ENCODE results near the gene MT1HL1.

The MT1HL1 gene

GRCh38 chr1:237042526-237042891 lies 38.3 kb upstream of the MT1HL1 start:
- H3K27me3 ChIP-seq (ENCODE audit: insufficient read depth, insufficient read length), result peaks cover 41% of the 10 kb centered on the region
- DNase-seq (ENCODE audit: low read depth, low spot score), result no peak
- H3K4me3 ChIP-seq (ENCODE audit: insufficient read length, low read depth), result peak overlapping the region; percentile 81

GRCh38 chr1:237041795-237042525 lies 37.7 kb upstream of the MT1HL1 start, which contains the start of gene RYR2:
Gene RYR2, plus strand, starts transcription at chr1:237042184. Its CDS starts 338 bp downstream, at chr1:237042522.
- DNase-seq (ENCODE audit: low read depth, low spot score), result peak; percentile 86
- Histone ChIP-seq H3K27me3 (ENCODE audit: insufficient read depth, insufficient read length) (peaks cover 41% of the 10 kb centered on the region), H3K36me3 (ENCODE audit: insufficient read depth, insufficient read length, low read length) (no peaks in the 10 kb centered on the region), H3K4me3 (ENCODE audit: insufficient read length, low read depth) (peak within 1 kb of the TSS; percentile 81), H3K9me3 (ENCODE audit: insufficient read depth, low read length) (no peaks in the 10 kb centered on the region), H3K9ac (ENCODE audit: insufficient read length, low read depth) (peak within 1 kb of the TSS; percentile 83), H3K4me1 (ENCODE audit: insufficient read depth, insufficient read length) (peaks cover 10% of the 10 kb centered on the region)
- TF ChIP-seq SUZ12 (IDR thresholded peaks at IDR 0.05; ENCODE audit: extremely low read depth, insufficient read depth, insufficient read length) (no peak), ZNF274 (IDR thresholded peaks at IDR 0.05; ENCODE audit: low read depth, low read length) (no peak), YY1 (IDR thresholded peaks at IDR 0.05; ENCODE audit: insufficient read depth, insufficient read length) (no peak)

More at GRCh38 chr1:237042526-237042891, 38.3 kb upstream of the MT1HL1 start:
- H3K4me1 ChIP-seq (ENCODE audit: insufficient read depth, insufficient read length), result peaks cover 10% of the 10 kb centered on the region
- H3K9ac ChIP-seq (ENCODE audit: insufficient read length, low read depth), result peak overlapping the region; percentile 83
- H3K36me3 ChIP-seq (ENCODE audit: insufficient read depth, insufficient read length, low read length), result no peaks in the 10 kb centered on the region
- TF ChIP-seq ZNF274 (IDR thresholded peaks at IDR 0.05; ENCODE audit: low read depth, low read length) (no peak), YY1 (IDR thresholded peaks at IDR 0.05; ENCODE audit: insufficient read depth, insufficient read length) (no peak), SUZ12 (IDR thresholded peaks at IDR 0.05; ENCODE audit: extremely low read depth, insufficient read depth, insufficient read length) (no peak)
- no peaks in the 10 kb centered on the region for H3K9me3 ChIP-seq (ENCODE audit: insufficient read depth, low read length)

- H3K9me3 ChIP-seq (ENCODE audit: insufficient read depth, low read length), result no peaks in the 10 kb centered on the region
- H3K27me3 ChIP-seq (ENCODE audit: insufficient read depth, insufficient read length), result peaks cover 41% of the 10 kb centered on the region
- TF ChIP-seq YY1 (IDR thresholded peaks at IDR 0.05; ENCODE audit: insufficient read depth, insufficient read length), result no peak
- no peak for TF ChIP-seq SUZ12 (IDR thresholded peaks at IDR 0.05; ENCODE audit: extremely low read depth, insufficient read depth, insufficient read length)
- no peak for TF ChIP-seq ZNF274 (IDR thresholded peaks at IDR 0.05; ENCODE audit: low read depth, low read length)
- H3K4me1 ChIP-seq (ENCODE audit: insufficient read depth, insufficient read length), result peaks cover 6% of the 10 kb centered on the region
- H3K4me3 ChIP-seq (ENCODE audit: insufficient read length, low read depth), result peak overlapping the region; percentile 13
- H3K36me3 ChIP-seq (ENCODE audit: insufficient read depth, insufficient read length, low read length), result no peaks in the 10 kb centered on the region
- peak overlapping the region; percentile 45 for H3K9ac ChIP-seq (ENCODE audit: insufficient read length, low read depth)
- no peak for DNase-seq (ENCODE audit: low read depth, low spot score)
Observed at GRCh38 chr1:237041461-237041794, 37.2 kb upstream of the MT1HL1 start.

- peaks cover 6% of the 10 kb centered on the region for H3K4me1 ChIP-seq (ENCODE audit: insufficient read depth, insufficient read length)
- no peaks in the 10 kb centered on the region for H3K36me3 ChIP-seq (ENCODE audit: insufficient read depth, insufficient read length, low read length)
- no peak overlapping the region for H3K4me3 ChIP-seq (ENCODE audit: insufficient read length, low read depth)
- no peak overlapping the region for H3K9ac ChIP-seq (ENCODE audit: insufficient read length, low read depth)
- no peak for DNase-seq (ENCODE audit: low read depth, low spot score)
- no peaks in the 10 kb centered on the region for H3K9me3 ChIP-seq (ENCODE audit: insufficient read depth, low read length)
- H3K27me3 ChIP-seq (ENCODE audit: insufficient read depth, insufficient read length), result peaks cover 41% of the 10 kb centered on the region
- no peak for TF ChIP-seq YY1 (IDR thresholded peaks at IDR 0.05; ENCODE audit: insufficient read depth, insufficient read length)
- no peak for TF ChIP-seq SUZ12 (IDR thresholded peaks at IDR 0.05; ENCODE audit: extremely low read depth, insufficient read depth, insufficient read length)
- TF ChIP-seq ZNF274 (IDR thresholded peaks at IDR 0.05; ENCODE audit: low read depth, low read length), result no peak
Observed at GRCh38 chr1:237040823-237041222, 36.6 kb upstream of the MT1HL1 start.

- TF ChIP-seq ZNF274 (IDR thresholded peaks at IDR 0.05; ENCODE audit: low read depth, low read length), result no peak
- no peak for TF ChIP-seq YY1 (IDR thresholded peaks at IDR 0.05; ENCODE audit: insufficient read depth, insufficient read length)
- TF ChIP-seq SUZ12 (IDR thresholded peaks at IDR 0.05; ENCODE audit: extremely low read depth, insufficient read depth, insufficient read length), result no peak
Observed at GRCh38 chr1:237038211-237038610, 34.0 kb upstream of the MT1HL1 start.

GRCh38 chr1:237035759-237036158 lies 31.5 kb upstream of the MT1HL1 start:
- no peak for DNase-seq (ENCODE audit: low read depth, low spot score)
- Histone ChIP-seq H3K36me3 (ENCODE audit: insufficient read depth, insufficient read length, low read length) (no peaks in the 10 kb centered on the region), H3K4me3 (ENCODE audit: insufficient read length, low read depth) (no peak overlapping the region), H3K27me3 (ENCODE audit: insufficient read depth, insufficient read length) (peaks cover 9% of the 10 kb centered on the region), H3K4me1 (ENCODE audit: insufficient read depth, insufficient read length) (no peaks in the 10 kb centered on the region), H3K9me3 (ENCODE audit: insufficient read depth, low read length) (no peaks in the 10 kb centered on the region), H3K9ac (ENCODE audit: insufficient read length, low read depth) (no peak overlapping the region)
- TF ChIP-seq SUZ12 (IDR thresholded peaks at IDR 0.05; ENCODE audit: extremely low read depth, insufficient read depth, insufficient read length) (no peak), YY1 (IDR thresholded peaks at IDR 0.05; ENCODE audit: insufficient read depth, insufficient read length) (no peak), ZNF274 (IDR thresholded peaks at IDR 0.05; ENCODE audit: low read depth, low read length) (no peak)

More at GRCh38 chr1:237038211-237038610, 34.0 kb upstream of the MT1HL1 start:
- no peak overlapping the region for H3K9ac ChIP-seq (ENCODE audit: insufficient read length, low read depth)
- H3K4me1 ChIP-seq (ENCODE audit: insufficient read depth, insufficient read length), result peaks cover 1% of the 10 kb centered on the region
- H3K4me3 ChIP-seq (ENCODE audit: insufficient read length, low read depth), result no peak overlapping the region
- H3K27me3 ChIP-seq (ENCODE audit: insufficient read depth, insufficient read length), result peaks cover 27% of the 10 kb centered on the region
- H3K36me3 ChIP-seq (ENCODE audit: insufficient read depth, insufficient read length, low read length), result no peaks in the 10 kb centered on the region
- no peaks in the 10 kb centered on the region for H3K9me3 ChIP-seq (ENCODE audit: insufficient read depth, low read length)
- DNase-seq (ENCODE audit: low read depth, low spot score), result no peak

GRCh38 chr1:237033804-237034203 lies 29.6 kb upstream of the MT1HL1 start:
- H3K27me3 ChIP-seq (ENCODE audit: insufficient read depth, insufficient read length), result peaks cover 2% of the 10 kb centered on the region
- no peak overlapping the region for H3K9ac ChIP-seq (ENCODE audit: insufficient read length, low read depth)
- no peak for TF ChIP-seq YY1 (IDR thresholded peaks at IDR 0.05; ENCODE audit: insufficient read depth, insufficient read length)
- no peak for TF ChIP-seq SUZ12 (IDR thresholded peaks at IDR 0.05; ENCODE audit: extremely low read depth, insufficient read depth, insufficient read length)
- TF ChIP-seq ZNF274 (IDR thresholded peaks at IDR 0.05; ENCODE audit: low read depth, low read length), result no peak
- H3K4me1 ChIP-seq (ENCODE audit: insufficient read depth, insufficient read length), result peaks cover 4% of the 10 kb centered on the region
- H3K9me3 ChIP-seq (ENCODE audit: insufficient read depth, low read length), result no peaks in the 10 kb centered on the region
- DNase-seq (ENCODE audit: low read depth, low spot score), result no peak
- no peak overlapping the region for H3K4me3 ChIP-seq (ENCODE audit: insufficient read length, low read depth)
- no peaks in the 10 kb centered on the region for H3K36me3 ChIP-seq (ENCODE audit: insufficient read depth, insufficient read length, low read length)

All from NT2/D1 (cell line).